Stimulated activated naive CD8-positive, alpha-beta T cell treated with anti-CD3 and anti-CD28 coated beads, Interleukin-15, Interleukin-2, amounts not matched to agents 100 ng/mL and 50 ng/mL, for 24 hours (primary cell): ENCODE data around the gene VSTM5.
"Not testable (repeated sequence)": the region's sequence is repeated elsewhere in the genome, so short reads cannot be mapped to it uniquely, and the experiment has no call there.

ENCODE experiments used
- H3K27ac Mint-ChIP-seq: one replicate; pipeline ENCODE4 v1.8.0; 2021; ENCODE audit warnings: mild to moderate bottlenecking, mixed read lengths
- H3K27me3 Mint-ChIP-seq: one replicate; pipeline ENCODE4 v1.8.0; 2021; ENCODE audit warnings: mixed read lengths
- H3K36me3 Mint-ChIP-seq: one replicate; pipeline ENCODE4 v1.8.0; 2021; ENCODE audit warnings: low read depth, mixed read lengths
- H3K4me1 Mint-ChIP-seq: one replicate; pipeline ENCODE4 v1.8.0; 2021; ENCODE audit warnings: low read depth, mixed read lengths
- H3K4me3 Mint-ChIP-seq: one replicate; pipeline ENCODE4 v1.8.0; 2021; ENCODE audit warnings: mild to moderate bottlenecking, mixed read lengths
- H3K9me3 Mint-ChIP-seq: one replicate; pipeline ENCODE4 v1.8.0; 2021; ENCODE audit warnings: mixed read lengths

VSTM5 gene, protein sequence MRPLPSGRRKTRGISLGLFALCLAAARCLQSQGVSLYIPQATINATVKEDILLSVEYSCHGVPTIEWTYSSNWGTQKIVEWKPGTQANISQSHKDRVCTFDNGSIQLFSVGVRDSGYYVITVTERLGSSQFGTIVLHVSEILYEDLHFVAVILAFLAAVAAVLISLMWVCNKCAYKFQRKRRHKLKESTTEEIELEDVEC

DNA sequence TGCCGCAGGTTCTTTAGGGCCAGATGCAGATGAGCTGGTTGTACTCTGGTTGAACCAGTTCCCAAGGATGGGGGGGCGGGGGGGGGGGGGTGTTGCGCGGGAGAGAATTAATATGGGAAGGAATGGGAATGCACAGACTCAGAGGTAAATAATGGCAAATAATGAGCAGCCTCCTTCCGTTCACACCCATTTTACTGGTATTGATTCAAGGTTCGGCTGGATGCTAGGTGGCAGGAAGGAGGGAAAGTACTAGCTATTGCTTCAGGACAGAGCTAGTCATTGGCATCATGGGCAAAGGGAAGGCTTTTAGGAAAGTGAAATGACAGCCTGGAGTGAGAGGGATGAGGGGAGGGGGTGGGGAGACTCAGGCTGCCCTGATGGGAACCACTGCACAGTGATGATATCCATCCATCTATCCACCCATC lies at the start of gene VSTM5:
Gene VSTM5, minus strand, starts transcription at position 25 of the 425 bp plus-strand sequence. CDS start 116 bp downstream, outside the sequence.
- Mint-ChIP-seq H3K27ac (no peak within 1 kb of the TSS), H3K4me1 (no peaks in the 10 kb centered on the region)

DNA sequence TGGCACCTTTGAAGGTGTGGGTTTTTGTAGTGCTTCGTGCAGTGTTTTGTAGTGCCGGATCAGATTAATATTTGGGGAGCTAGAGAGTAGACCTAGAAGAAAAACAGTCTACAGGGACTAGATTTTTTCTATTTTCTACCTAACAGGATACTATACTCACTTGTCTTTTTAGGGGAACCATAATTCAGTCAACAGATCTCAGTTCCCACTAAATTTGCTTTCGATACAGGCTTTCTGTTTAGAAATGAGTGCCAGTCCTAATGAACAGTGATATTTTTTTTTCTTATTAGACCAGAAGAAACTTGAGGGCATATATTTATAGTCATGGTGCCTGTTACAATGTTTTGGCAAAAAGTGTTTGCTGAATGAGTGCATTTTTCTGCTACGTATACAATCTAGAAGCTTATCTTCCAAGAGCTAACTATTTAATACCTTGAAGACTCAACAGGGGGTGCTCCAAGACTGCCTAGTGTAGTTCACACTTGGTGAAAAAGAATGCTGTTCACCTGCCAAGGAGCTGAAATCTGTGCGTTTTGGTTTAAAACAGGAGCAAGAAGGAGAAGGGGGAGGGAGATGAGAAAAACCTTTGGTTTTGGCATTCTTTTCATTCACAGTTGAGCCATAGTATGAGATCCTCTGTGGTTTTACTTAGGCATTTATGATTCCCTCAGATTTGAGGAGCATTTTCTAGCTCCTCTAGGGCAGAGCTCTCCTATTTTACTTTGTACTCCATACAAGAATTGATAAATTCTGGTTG lies 44.9 kb upstream of the VSTM5 start:
- Mint-ChIP-seq H3K9me3 (no peaks in the 10 kb centered on the region), H3K27me3 (peaks cover 62% of the 10 kb centered on the region), H3K4me1 (no peaks in the 10 kb centered on the region), H3K4me3 (no peak overlapping the region), H3K27ac (no peak overlapping the region), H3K36me3 (no peaks in the 10 kb centered on the region)

More for the DNA sequence above, at the start of gene VSTM5:
- Mint-ChIP-seq H3K4me3 (no peak within 1 kb of the TSS), H3K27me3 (peaks cover 35% of the 10 kb centered on the region), H3K36me3 (no peaks in the 10 kb centered on the region), H3K9me3 (no peaks in the 10 kb centered on the region)

DNA sequence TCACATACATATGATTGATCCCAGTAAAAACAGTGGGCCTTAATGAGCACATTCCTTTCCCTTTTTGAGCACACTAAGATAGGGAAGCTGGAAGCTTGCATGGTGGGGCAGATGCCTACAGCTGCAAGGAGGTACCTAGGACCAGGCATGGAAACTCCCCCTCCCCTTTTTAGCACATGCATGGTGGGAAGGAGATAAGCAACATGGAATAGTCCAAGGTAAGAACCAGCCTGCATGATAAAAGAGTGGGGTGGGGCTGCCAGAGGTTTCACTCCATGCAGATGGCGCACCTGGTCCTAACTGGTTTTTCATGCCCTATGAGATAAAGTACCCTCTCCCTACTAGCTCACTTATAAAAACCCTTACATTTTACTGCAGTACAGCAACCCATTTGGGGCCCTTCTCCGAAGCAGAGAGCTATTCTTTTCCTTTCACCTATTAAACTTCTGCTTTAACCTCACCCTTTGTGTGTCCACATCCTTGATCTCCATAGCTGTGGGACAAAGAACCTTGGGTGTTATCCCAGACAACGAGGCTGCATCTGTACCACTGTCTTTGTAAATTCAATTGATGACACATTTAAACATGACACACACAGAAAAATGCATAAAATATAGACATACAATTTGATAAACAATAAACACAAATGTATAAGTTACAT lies 40.1 kb upstream of the VSTM5 start:
- H3K4me3 Mint-ChIP-seq: no peak overlapping the region
- peaks cover 31% of the 10 kb centered on the region for H3K27me3 Mint-ChIP-seq
- H3K9me3 Mint-ChIP-seq: no peaks in the 10 kb centered on the region
- no peaks in the 10 kb centered on the region for H3K4me1 Mint-ChIP-seq
- no peak overlapping the region for H3K27ac Mint-ChIP-seq
- no peaks in the 10 kb centered on the region for H3K36me3 Mint-ChIP-seq

DNA sequence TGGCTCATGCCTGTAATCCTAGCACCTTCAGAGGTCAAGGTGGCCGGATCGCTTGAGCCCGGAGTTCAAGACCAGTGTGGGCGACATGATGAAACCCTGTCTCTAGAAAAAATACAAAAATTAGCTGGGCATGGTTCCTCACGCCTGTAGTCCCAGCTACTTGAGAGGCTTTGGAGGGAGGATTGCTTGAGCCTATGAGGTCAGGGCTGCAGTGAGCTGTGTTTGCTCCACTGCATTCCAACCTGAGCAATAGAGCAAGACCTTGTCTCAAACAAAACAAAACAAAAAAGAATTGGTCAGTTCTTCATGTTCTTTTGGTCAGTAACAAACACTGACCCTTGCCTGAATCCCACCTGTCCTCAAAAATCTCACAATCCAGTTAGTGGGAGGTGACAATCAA lies 36.7 kb upstream of the VSTM5 start:
- no peak overlapping the region for H3K4me3 Mint-ChIP-seq
- no peaks in the 10 kb centered on the region for H3K36me3 Mint-ChIP-seq
- H3K27ac Mint-ChIP-seq: no peak overlapping the region
- no peaks in the 10 kb centered on the region for H3K4me1 Mint-ChIP-seq
- H3K9me3 Mint-ChIP-seq: peaks cover 11% of the 10 kb centered on the region
- peaks cover 17% of the 10 kb centered on the region for H3K27me3 Mint-ChIP-seq

DNA sequence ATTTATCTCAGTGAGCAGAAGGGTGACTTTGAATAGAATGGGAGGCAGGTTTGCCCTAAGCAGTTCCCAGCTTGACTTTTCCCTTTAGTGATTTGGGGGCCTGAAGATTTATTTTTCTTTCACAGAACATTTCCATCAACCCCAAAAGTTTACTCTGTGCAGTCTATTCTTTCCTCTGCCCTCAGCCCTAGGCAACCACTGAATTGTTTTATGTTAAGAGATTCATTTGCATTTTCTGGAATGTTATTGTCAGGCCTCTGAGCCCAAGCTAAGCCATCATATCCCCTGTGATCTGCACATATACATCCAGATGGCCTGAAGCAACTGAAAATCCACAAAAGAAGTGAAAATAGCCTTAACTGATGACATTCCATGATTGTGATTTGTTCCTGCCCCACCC lies 28.7 kb upstream of the VSTM5 start:
- not testable (repeated sequence) for H3K36me3 Mint-ChIP-seq, H3K27ac Mint-ChIP-seq, H3K4me3 Mint-ChIP-seq, H3K4me1 Mint-ChIP-seq
- Mint-ChIP-seq H3K27me3 (peaks cover 12% of the 10 kb centered on the region), H3K9me3 (peaks cover 11% of the 10 kb centered on the region)

DNA sequence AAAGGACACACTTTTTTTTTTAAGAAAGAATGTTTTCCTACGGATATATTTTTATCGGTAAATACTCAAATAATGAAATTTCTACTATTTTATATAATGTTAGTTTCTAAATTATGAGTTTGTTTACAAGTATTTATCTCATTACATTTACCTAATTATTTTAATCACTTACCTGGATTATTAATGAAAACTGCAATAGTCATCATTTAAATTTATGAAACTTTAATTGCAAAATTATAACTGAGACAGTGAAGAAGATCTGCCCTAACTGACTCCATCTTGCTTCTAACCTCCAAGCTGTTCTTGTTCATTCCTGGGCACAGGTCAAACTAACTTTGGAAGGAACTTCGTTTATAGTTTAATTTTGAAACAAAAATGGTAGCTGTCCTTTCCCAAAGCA lies 25.2 kb upstream of the VSTM5 start:
- H3K9me3 Mint-ChIP-seq: no peaks in the 10 kb centered on the region
- H3K36me3 Mint-ChIP-seq: no peaks in the 10 kb centered on the region
- no peaks in the 10 kb centered on the region for H3K4me1 Mint-ChIP-seq
- no peak overlapping the region for H3K27ac Mint-ChIP-seq
- no peak overlapping the region for H3K4me3 Mint-ChIP-seq
- H3K27me3 Mint-ChIP-seq: peaks cover 14% of the 10 kb centered on the region

DNA sequence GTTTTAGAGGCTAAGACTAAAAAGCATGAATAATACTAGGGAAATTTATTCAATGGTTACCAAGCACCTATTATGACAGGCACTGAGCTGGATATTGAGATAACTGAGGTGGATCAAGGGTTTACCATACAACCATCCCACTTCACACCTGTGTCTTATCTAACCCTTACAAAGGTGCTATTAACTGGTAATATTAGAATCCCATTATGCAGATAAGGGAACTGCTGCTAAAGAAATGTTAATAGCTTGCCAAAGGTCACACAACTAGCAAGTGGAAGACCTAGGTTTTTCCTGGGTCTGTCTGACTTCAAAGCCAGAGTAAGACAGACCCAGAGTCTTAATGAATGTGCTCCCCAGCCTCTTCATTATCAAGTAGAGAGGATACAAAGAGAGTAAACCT lies 21.1 kb upstream of the VSTM5 start:
- Mint-ChIP-seq H3K4me1 (no peaks in the 10 kb centered on the region), H3K4me3 (no peak overlapping the region), H3K9me3 (no peaks in the 10 kb centered on the region), H3K27ac (no peak overlapping the region), H3K36me3 (no peaks in the 10 kb centered on the region), H3K27me3 (peaks cover 7% of the 10 kb centered on the region)

DNA sequence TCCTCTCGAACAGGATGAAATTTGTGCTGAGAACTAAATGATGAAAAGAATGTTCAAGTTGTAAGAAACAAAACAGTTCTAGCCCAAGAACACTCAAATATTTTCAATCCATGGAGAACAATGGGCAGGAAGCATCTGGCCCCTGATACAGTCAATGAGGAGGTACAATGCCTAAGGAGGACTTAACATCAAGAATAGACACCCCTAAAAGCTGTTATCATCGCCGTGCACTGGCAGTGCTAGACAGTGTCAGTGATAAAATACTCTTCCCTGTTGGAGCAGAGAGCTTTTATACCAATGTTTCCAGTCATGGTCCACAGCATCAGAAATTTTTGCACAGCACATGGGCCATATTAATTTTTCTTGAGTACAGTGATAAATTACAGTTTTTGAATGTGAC lies 20.2 kb upstream of the VSTM5 start:
- Mint-ChIP-seq H3K27me3 (peaks cover 5% of the 10 kb centered on the region), H3K4me3 (no peak overlapping the region)

DNA sequence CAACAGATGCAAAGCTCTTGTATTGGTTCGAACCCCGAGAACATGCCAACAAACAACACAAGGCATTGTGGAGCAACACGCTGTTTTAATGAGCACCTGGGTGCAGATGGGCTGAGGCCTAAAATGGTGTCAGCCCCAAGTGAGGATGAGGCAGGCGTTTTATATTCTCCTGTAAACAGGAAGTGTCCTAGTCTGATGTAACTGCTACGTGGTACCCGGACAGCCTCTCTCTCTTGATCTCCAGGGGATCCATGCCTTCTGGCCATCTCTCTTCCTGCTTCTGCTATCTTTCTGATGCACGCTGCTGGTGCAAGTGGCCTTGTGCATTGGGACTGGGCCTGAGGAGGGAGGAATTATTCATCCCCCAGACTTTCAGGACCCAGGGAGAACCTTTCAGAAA lies 19.4 kb upstream of the VSTM5 start:
- H3K36me3 Mint-ChIP-seq: no peaks in the 10 kb centered on the region
- no peaks in the 10 kb centered on the region for H3K4me1 Mint-ChIP-seq
- H3K27me3 Mint-ChIP-seq: peaks cover 5% of the 10 kb centered on the region
- H3K9me3 Mint-ChIP-seq: no peaks in the 10 kb centered on the region
- H3K27ac Mint-ChIP-seq: no peak overlapping the region
- no peak overlapping the region for H3K4me3 Mint-ChIP-seq

More for the DNA sequence above, 20.2 kb upstream of the VSTM5 start:
- Mint-ChIP-seq H3K36me3 (no peaks in the 10 kb centered on the region), H3K9me3 (no peaks in the 10 kb centered on the region), H3K4me1 (no peaks in the 10 kb centered on the region), H3K27ac (no peak overlapping the region)

DNA sequence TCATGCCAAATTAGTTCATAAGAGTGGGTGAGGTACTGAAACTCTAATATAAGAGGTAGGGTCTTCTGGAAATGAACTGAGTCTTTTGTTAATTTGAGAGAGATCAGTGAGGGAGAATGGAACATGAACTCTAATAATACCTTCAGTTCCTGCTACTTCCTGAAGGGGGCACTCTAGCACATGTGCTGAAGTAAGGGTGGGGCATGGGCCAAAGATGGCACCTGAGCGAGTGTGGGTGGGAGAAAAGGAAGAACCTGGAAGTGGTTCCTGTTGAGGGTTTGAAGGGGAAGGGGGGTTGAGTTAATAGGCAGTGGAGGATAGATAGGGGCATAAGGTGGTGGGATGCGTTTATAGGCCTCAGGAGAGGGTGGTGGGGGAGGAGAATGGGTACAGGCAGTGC lies 18.0 kb upstream of the VSTM5 start:
- H3K9me3 Mint-ChIP-seq, H3K36me3 Mint-ChIP-seq, H3K4me3 Mint-ChIP-seq, H3K27ac Mint-ChIP-seq, H3K4me1 Mint-ChIP-seq, H3K27me3 Mint-ChIP-seq: not testable (repeated sequence)

DNA sequence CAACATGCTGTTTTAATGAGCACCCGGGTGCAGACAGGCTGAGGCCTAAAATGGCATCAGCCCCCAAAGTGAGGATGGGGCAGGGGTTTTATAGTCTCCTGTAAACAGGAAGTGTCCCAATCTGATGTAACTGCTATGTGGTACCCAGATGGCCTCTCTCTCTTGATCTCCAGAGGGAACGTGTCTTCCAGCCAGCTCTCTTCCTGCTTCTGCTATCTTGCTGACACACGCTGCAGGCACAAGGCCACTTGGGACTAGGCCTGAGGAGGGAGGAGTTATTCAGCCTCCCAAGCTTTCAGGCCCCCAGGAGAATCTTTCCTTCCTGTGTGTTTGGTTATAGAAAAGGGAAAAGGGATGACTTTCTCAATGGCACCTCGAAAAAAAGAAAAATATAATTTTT lies 11.4 kb upstream of the VSTM5 start:
- Mint-ChIP-seq H3K9me3 (no peaks in the 10 kb centered on the region), H3K4me1 (no peaks in the 10 kb centered on the region), H3K27me3 (peaks cover 2% of the 10 kb centered on the region), H3K27ac (no peak overlapping the region), H3K36me3 (no peaks in the 10 kb centered on the region), H3K4me3 (no peak overlapping the region)

DNA sequence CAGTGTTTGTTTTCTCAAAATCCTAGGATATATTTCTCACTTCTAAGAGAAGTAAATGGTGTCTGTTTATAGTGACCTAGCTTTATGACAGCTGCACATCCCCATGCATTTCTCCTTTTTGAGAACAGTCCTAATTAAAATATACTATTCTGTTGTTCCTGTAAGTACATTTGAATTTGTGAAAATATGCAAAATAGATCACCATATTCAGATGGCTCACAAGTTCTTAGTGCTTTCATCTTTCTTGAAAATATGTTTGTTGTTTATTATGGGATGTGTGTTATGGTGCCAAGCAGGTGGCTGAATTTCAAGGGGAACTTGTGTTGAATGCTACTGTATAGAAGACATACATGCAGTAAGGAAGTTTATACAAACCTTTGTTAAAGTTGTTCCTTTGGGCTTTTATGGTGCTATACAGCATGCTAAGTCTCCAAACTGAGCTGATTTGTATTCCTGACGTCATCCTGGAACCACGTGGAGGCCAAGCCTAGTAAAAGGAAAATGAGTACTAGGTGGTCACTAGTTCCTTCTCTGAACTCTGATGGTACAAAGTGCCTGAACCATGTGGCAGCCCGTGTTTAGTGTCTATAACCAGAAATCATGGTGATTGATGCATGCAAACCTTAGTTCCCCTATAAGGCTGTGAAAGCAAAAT lies 7.8 kb upstream of the VSTM5 start:
- Mint-ChIP-seq H3K27ac (no peak overlapping the region), H3K36me3 (no peaks in the 10 kb centered on the region), H3K4me3 (no peak overlapping the region), H3K9me3 (no peaks in the 10 kb centered on the region), H3K4me1 (no peaks in the 10 kb centered on the region), H3K27me3 (peaks cover 4% of the 10 kb centered on the region)

DNA sequence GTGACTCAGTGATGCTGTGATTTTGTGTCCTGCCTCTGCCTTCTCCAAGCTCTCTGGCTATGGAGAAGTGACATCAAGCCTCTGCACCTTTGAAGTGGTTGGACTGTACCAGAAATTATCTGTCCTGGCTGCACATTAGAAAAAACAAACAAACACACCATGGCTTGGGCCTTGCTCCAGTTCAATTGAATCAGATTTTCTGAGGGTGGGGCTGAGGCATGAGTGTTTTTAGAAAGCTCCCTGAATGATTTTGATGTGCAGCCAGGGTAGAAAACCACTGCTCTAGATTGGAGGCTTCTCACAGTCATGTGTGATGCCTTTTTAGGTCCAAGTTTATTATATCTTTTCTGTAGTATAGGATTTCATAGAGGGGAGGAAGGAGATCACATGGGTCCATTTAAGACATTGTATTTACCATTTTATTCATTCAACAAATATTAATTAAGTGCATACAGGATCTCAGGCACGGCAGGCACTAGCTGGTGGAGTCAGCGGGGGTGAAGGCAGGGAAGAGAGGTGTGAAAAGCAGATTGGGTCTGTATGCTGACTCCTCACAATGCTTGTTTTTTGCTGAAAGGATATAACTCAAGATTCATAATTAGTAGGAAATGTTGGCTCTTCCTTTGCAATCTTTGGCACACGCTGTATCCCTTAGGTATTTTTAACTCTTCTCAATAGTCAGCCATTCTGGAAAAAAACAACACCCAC lies 7.1 kb upstream of the VSTM5 start:
- Mint-ChIP-seq H3K27me3 (peaks cover 10% of the 10 kb centered on the region), H3K4me1 (no peaks in the 10 kb centered on the region), H3K27ac (no peak overlapping the region), H3K36me3 (no peaks in the 10 kb centered on the region), H3K4me3 (no peak overlapping the region), H3K9me3 (no peaks in the 10 kb centered on the region)

DNA sequence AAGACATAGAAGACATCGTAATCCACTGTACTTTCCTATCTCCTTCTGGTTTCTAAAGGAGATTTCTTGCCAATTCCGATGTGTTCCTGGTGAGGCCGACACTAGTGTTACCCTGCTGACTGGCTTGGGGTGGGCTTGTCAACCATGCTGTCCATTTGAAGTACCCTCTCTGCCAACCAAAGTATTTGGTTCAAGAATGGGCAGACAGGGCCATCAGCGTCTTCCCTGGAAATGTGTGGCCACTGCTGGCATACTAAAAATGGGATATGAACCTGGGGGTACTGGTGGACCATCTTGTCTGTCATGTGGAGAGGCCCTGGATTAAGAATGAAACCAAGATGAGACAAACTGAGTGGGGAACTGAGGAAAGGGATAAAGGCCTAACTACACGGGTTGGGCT lies 1.8 kb upstream of the VSTM5 start:
- no peak overlapping the region for H3K27ac Mint-ChIP-seq
- H3K36me3 Mint-ChIP-seq: no peaks in the 10 kb centered on the region
- H3K4me1 Mint-ChIP-seq: no peaks in the 10 kb centered on the region
- H3K4me3 Mint-ChIP-seq: no peak overlapping the region
- no peaks in the 10 kb centered on the region for H3K9me3 Mint-ChIP-seq
- H3K27me3 Mint-ChIP-seq: peaks cover 35% of the 10 kb centered on the region
